Measurements from ENCODE around the gene ACP6.

Gene ACP6

DNA sequence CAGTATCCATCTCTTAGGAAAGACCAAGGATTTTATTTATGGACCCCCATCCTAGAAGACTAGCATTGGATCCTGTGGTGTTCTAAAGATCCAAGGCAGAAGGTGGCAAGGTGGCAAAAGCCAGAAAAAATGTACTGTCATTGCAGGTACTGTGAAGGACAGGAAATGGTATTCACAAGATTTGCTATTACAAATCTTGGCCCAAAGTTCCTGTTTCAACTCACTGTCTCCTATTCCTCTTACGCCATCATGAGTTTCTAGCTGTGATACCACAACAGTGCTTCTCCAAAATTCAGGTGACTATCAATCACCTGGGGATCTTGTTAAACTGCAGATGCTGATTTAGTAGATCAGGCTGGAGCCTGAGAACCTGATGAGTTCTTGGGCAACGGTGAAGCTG lies 21.4 kb downstream of the ACP6 start:
- DNase-seq, result no peak

DNA sequence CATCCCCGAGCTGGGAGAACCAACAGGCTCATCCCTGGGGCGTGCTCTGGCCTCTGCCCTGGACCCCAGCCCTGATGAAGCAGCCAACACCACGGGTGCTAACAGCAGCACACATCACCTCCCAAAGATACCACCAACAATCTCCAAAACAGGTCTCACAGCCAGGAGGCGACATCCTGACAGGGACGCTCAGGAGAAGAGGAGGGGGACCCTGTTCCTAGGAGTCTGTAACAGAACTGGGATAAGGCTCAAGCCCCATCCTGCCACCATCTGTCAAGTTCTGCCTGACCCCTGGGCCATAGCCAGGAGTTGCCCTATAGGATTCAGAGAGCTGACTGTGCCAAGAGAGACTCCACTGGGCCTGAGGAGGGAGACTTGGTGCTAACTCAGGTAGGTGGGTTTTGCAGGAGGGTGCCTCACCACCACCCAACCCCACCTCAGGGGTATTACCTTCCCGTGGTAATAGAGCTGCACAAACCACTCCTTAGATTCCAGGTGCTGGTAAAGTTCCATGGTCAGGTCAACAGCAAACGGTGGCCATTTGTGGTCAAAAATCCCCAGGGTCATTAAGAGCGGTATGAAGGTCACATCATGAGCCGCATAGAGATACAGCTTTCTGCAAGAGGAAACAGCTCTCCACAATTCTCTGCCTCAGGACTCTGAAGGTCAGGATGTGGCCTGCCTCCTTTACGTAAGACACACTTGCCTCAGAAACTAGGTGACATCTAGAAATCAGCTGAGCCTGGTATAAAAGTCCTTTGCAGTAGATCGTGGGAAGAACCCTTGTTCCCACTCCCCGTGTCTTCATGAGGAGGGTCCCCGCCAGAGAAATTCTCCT lies 22.3 kb downstream of the ACP6 start:
- peak; percentile 27 to 35 for DNase-seq

DNA sequence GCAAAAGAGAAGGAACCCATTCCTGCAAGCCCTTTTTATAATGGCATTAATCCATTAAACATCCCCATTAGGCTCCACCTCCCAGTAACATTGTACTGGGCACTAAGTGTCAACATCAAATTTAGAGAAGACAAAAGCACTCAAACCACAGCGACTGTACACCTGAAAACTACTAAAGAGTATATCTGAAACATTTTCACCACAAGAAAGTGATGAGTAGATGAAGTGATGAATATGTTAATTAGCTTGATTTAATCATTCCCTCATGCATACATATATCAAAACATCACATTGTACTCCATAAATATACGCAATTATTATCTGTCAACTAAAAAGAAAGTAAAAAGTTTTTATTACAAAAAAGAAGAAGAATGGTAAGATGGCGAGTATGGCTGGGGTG lies 26.4 kb downstream of the ACP6 start:
- DNase-seq, result no peak

DNA sequence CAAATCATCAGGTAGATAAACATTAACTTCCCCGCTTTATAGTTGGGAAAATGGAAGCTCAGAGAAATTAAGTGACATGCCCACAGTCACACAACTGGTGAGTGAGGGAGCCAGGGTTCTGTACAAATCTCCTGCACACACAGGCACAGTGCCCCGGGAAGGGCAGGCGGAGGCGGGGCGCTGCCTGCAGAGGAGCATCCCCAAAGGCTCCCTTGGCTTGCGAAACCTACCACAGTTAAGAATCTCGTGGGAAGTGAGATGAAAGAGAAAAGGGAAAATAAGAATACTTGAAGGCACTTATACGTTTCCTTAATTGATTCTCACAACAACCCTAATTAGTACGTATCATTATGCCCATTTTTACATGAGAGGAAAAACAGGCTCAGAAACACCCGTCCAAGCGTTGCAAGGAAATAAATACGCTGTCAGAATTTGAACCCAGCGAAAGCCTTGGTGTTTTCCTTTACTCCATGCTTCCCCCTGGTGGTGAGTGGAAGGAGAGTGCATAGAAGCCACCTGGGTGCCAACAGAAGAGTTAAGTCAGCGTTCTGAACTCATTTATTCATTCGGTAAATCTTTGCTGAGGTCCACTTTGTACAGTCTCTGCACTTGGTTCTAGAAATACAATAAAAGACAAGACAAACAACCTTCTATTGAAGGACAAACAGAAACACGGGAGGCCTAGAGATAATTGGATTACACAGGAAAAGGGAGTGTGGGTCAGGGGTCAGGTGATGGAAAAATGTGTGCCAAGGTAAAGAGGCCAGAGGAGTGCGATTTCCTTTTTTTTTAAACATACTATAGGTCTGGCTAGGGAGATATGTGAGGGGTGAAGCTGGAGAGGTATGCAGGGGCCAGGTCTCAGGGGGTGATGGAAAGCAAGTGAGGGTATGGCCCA lies 28.4 kb downstream of the ACP6 start:
- DNase-seq, result peak; percentile 57 to 62

DNA sequence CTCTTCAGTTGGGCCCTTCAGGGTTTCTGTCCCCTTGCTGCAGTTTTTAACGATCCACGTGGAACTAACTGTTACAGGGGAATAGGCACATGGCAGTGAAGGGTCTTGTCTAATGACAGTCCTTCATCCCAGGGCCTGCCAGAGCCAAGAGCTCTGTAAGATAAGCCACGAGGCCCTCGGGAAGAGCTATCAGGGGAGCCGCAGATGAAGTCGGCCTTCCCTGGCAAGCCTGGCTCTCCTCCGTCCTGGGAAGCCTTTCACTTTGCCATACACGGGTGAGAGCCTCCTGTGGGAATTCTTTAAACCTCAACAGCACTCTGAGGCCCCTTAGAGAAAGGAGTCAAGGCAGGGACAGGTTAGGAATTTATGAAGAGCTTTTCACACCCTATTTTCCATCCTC lies 29.0 kb downstream of the ACP6 start:
- no peak for DNase-seq

DNA sequence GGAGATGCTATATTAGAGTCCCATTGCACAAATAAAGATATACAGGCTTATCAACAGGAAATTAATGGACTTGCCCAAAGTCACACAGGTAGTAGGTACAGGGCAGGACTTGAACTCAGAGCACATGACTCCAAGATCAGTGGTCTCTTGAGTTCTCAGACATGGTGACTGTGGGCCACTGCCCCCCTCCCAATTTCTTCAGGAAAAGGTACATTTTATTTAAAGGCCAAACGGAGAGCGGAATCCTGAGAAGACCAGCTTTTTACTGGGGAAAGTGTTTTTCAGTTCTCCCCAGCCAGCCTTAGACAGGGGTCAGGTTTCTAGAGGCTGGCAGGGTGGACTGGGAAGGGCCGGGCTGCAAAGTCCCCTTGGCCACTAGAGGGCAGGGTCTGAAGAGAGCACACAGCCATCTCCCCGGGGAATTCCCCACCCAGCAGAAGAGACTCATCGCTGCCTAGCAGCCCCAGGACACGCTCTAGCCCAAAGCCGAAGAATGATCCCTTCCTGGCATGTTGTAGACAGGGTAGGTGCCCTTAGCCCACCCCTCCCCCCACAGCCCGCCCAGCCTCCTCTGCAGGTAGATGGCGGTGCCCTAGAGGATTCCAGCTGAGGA lies 29.7 kb downstream of the ACP6 start:
- peak; percentile 81 to 86 for DNase-seq

DNA sequence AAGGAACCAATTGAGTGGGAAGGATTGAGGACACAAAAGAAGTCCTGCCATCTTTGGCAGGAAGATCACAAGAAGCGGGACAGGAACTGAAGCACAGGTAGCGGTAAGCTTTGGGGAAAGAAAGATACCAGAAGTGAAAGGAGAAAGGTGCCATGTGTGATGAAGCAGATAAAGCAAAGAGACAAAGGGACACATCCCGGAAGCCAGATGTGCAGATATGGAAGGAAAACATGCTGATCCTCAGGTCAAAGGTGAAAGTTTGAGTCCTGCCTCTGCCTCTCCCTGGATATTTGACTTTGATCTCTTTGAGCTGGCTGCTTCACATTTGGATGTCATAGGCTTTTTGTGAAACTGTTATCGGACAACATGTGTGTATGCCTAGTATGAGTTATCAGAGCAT lies 34.0 kb downstream of the ACP6 start:
- no peak for DNase-seq

DNA sequence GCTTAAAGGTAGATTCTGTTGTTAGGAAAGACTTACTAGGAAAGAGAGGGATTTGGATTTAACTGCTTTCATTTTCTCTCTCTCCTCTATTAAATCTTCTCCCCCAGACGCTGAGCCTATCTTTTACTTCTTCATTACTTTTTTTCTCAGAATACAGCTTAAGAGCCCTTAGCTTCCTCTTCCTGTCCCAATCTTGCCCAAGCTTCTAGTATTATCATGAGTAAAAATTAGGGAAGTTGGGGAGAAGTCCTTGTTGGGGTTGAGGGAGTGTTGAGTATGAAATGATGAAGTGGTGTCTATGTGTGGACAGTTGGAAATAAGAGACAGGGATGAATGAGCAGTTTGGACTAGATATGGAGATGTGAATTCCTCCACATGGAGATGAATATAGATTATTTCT lies 35.0 kb downstream of the ACP6 start:
- DNase-seq, result no peak

DNA sequence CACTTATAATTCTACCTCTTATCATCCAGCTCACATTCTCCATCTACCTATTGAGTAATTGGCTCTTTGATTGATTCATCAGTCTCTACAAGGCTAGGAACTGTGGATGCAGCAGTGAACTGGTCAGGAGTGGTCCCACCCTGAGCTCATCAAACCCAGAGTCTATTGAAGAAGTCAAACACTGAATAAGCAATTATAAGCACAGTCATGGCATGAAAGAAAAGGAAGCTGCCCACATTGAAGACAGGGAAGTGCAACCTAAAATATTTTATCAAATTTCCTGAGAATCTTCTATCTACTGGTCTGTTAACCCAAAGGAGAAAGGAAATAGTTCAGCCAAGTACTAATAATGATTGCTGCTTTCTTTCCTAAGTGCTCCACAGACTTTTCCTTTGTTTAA lies 35.7 kb downstream of the ACP6 start:
- DNase-seq, result no peak

DNA sequence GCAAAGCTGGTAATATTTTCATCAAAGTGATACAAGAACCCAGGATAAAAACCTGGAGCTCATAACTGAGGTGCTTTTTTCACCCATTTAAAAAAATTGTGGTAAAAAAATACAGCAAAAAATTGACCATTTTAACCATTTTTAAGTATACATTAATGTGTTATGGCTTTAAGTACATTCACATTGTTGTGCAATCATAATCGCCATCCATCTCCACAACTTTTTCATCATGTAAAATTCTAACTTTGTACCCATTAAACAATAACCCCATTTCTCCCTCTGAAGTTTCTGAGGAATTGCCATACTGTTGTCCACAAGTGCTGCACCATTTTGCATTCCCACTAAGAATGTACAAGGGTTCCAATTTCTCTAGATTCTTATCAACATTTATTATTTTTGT lies 36.6 kb downstream of the ACP6 start:
- DNase-seq, result no peak

DNA sequence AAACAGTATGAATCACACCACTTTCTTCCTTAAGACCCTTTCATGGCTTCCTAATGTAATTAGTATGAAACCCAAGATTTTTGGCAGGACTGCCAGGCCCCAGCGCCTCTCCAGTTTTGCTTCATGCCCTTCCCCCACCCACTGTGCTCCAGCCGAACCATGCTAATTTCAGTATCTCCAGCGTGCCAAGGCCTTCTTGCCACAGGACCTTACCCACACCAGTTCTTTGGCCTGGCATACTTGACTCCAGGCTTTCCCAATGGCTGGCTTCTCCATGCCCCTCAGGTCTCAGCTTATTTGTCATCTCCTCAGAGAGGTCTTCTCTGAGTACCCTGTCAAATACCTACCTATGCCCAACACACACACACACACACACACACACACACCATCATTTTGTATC lies 38.5 kb downstream of the ACP6 start:
- no peak for DNase-seq

DNA sequence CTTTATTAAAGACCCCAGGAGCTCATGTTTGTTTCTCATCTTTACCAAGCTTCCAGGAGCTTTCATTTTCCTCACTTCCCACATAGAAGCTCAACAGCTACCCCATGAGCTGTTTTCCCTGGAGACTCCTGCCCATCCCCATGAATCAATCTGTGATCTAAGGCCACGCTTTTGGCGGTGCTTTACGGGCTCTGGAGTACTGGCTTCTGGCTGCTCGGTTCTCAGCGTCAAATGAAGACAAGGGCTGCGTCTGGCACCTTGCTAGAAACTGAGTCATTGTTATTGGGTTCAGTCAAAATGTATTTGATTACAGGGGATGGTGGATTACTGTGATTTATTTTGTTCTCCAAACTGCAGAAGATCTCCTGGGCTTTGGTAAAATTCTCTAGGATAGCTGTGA lies 39.9 kb downstream of the ACP6 start:
- no peak for DNase-seq

DNA sequence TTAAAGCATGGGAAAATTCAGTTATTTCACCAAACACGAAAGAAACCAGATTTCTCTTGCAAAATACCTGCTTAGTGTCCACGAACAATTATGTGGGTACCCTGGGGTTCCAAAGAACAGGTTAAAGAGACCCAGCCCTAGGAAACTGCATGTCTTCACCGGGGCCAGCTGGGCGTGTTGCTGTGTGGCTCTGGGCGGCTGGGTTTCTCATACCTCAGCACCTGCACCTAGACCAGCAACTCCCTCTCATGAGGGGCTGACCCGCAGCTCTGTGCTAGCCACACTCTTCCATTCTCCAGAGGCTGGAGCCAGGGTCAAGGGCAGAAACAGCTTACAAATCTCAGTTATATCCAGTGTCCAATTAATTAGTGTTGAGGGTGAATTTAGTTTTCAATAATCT lies 40.3 kb downstream of the ACP6 start:
- no peak for DNase-seq

DNA sequence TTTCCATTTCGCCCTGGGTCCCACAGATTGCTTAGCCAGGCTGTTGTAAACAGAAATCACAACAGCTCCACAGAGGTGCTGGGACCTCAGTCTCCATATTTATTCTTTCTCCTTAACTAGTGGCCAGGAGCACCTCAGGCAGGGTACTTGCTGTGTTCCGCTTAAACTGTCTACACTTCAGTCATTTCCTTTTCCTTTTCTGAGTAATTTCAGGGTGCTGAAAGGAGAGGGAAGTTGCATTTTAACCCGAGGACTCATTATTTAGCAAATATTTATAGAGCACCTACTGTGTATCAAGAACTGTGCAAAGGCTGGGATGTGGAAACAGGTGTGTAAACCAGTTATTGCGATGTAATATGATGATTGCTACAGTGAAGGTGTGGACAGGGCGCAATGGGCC lies 41.9 kb downstream of the ACP6 start:
- no peak for DNase-seq

DNA sequence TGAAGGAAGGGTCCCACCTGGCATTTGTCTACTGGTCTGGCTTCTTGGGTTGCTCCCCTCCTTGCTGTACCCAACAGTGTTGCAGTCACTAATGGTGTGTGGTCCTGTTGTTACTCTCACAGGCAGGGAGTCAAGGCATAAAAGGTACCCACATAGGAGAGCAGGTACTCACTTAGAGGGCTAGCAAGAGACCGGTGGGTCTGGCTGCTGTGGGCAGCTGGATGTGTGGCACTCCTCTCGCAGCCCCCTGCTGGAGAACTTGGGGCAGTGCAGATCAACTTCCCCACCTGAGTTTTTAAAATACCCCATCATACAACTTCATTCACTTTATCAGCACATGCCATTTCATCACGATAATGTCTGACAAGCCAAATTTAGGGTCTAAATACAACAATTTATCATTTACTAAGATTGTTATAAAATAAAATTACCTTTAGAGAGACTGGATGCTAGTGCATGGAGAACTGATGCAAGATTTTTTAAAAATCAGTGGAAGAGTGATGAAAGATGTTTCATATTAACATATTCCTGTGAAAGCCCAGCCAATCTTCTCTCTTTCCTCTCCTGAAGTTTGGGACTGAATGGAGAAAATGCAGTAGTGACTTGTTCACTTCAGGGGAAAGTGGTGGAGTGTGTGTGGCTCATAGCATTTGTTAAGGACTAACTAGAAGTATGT lies 42.8 kb downstream of the ACP6 start:
- peak; percentile 61 to 67 for DNase-seq

DNA sequence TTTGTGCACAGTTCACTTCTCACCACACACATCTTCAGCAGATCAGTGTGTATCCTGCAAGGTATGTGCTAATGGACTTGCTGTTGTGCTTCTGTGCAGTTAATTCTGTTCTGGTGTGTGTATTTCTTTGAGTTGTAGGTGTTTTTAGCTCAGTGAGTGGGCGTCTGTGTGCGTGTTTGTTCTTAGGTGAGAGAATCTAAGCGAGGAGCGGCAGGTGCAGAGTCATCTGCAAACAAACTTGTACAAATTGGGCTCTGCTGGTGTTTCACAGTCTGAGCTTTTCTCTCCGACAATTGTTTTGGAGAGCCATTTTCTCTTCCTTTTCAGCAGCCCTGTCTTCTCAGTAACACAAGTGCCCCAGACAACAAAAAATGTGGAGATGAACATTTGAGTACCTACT lies 43.6 kb downstream of the ACP6 start:
- DNase-seq, result no peak

DNA sequence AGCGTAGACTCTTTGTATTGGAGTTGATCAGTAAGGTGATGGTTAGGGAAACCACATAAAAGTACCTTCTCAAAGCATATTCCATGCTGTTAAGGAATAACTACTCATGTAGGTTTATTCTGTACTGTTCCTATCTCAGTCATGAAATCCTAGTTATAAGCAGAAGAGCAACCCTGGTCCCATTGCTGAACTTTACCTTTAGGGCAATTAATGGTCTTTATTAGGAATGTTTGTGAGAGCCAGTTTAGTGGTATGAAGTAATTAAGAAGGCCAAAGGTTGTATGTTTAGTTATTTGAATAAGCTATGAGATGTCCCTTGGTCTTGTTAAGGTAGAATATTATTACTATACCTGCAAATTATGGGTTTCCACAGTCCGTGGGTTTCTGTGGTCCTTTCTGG lies 44.0 kb downstream of the ACP6 start:
- no peak for DNase-seq

DNA sequence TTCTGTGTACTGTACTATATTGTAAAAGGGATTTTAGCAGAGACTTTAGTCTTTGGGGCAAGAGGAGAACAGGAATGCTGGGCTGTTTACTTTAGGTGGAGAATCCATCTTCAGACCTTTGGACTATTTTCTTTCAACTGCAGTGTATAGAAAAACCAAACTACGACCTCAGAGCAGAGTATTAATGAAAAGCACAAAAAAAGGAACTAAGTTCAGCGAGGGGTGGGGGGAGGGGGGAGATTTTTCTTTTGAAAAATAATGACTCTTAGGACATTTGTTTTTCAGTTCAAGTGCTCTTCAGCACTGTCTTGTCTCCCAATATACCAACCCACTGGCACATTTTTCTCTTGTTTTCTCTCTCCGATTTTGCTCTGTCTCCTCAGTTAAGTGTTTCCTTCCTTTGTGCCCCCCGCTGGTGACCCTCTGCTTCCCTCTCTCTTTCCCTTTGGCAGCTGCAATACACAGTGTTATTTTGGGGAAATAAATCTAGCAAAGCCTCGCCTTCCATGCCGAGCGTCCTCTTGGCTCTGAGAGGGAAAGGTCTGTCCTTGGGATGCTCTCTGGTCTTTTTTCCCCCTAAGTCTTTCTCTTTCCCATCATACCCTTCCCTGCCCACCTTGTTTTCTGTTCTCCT lies 44.8 kb downstream of the ACP6 start:
- DNase-seq, result no peak

DNA sequence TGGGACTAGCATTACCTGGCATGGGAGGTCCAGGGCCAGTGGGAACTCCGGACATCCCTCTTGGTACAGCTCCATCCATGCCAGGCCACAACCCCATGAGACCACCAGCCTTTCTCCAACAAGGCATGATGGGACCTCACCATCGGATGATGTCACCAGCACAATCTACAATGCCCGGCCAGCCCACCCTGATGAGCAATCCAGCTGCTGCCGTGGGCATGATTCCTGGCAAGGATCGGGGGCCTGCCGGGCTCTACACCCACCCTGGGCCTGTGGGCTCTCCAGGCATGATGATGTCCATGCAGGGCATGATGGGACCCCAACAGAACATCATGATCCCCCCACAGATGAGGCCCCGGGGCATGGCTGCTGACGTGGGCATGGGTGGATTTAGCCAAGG lies 45.8 kb downstream of the ACP6 start:
- no peak for DNase-seq

DNA sequence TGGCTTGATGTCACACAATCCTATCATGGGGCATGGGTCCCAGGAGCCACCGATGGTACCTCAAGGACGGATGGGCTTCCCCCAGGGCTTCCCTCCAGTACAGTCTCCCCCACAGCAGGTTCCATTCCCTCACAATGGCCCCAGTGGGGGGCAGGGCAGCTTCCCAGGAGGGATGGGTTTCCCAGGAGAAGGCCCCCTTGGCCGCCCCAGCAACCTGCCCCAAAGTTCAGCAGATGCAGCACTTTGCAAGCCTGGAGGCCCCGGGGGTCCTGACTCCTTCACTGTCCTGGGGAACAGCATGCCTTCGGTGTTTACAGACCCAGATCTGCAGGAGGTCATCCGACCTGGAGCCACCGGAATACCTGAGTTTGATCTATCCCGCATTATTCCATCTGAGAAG lies 46.3 kb downstream of the ACP6 start:
- no peak for DNase-seq

DNA sequence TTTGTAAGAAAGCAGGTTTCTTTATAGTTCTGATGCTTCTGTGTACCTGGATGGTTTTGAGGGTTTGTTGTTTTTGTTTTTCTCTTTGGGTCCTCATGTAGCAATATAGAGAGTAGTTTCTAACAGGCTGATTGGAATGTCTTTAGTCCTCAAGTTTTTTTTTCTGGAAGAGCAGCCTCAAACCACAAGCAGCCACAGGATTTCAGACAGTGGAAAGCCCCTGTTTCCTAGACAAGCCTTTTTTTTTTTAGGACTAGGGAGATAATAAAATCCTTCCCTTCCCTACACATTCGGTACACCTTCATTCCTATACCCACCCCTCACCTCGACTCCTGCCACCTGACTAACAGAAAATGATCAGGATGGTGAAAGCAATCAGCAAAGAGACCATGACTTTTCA lies 47.6 kb downstream of the ACP6 start:
- DNase-seq, result no peak

DNA sequence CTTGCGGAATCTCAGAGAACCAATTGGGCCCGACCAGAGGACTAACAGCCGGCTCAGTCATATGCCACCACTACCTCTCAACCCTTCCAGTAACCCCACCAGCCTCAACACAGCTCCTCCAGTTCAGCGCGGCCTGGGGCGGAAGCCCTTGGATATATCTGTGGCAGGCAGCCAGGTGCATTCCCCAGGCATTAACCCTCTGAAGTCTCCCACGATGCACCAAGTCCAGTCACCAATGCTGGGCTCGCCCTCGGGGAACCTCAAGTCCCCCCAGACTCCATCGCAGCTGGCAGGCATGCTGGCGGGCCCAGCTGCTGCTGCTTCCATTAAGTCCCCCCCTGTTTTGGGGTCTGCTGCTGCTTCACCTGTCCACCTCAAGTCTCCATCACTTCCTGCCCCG lies 49.8 kb downstream of the ACP6 start:
- DNase-seq, result no peak

DNA sequence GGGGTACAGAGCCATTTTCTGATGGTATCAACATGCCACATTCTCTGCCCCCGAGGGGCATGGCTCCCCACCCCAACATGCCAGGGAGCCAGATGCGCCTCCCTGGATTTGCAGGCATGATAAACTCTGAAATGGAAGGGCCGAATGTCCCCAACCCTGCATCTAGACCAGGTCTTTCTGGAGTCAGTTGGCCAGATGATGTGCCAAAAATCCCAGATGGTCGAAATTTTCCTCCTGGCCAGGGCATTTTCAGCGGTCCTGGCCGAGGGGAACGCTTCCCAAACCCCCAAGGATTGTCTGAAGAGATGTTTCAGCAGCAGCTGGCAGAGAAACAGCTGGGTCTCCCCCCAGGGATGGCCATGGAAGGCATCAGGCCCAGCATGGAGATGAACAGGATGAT lies 50.6 kb downstream of the ACP6 start:
- no peak for DNase-seq
